T47D (cell line): ENCODE data around the gene SLCO1B1.
"Not testable (repeated sequence)": the region's sequence is repeated elsewhere in the genome, so short reads cannot be mapped to it uniquely, and the experiment has no call there.

Source experiments
- DNase-seq, 2 experiments: peaks; one replicate each; pipeline versions ENCODE4 v3.0.0 to v3.0.0-alpha.2; 2011 to 2012; ENCODE audit warnings: low read depth in 1 of 2, low spot score in 1 of 2
- JUND ChIP-seq: IDR thresholded peaks from 2 replicates; pipeline ENCODE4 v1.6.1; 2012; ENCODE audit warnings: low read depth
- in situ Hi-C: cut with HindIII; loops from 2 replicates; pipeline ENCODE4 v1.10.0; 2016; ENCODE audit warnings: low sequenced_read_pairs, low pct_unique_long_range_greater_than_20kb

The SLCO1B1 gene, protein sequence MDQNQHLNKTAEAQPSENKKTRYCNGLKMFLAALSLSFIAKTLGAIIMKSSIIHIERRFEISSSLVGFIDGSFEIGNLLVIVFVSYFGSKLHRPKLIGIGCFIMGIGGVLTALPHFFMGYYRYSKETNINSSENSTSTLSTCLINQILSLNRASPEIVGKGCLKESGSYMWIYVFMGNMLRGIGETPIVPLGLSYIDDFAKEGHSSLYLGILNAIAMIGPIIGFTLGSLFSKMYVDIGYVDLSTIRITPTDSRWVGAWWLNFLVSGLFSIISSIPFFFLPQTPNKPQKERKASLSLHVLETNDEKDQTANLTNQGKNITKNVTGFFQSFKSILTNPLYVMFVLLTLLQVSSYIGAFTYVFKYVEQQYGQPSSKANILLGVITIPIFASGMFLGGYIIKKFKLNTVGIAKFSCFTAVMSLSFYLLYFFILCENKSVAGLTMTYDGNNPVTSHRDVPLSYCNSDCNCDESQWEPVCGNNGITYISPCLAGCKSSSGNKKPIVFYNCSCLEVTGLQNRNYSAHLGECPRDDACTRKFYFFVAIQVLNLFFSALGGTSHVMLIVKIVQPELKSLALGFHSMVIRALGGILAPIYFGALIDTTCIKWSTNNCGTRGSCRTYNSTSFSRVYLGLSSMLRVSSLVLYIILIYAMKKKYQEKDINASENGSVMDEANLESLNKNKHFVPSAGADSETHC

DNA sequence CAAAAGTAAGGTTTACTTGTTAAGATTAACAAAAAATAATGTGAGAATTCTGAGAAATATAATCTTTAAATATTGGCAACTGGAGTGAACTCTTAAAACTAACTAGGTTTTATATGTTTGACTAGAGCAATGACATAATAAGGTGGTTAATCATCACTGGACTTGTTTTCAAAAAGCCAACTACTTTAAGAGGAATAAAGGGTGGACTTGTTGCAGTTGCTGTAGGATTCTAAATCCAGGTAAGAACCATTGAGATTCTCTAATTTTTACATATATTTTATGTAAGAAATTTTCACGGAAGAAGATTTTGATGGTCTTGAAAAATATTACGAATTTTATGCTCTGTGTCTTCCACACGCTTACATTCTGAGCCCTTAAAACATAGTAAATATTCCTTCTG, at the start of gene SLCO1B1:
SLCO1B1 (plus strand) TSS at position 197 of the 400 bp plus-strand sequence. CDS start 10,381 bp downstream, outside the sequence.
- in situ Hi-C loops = no loop called here
- TF ChIP-seq JUND = no peak
- no peak for DNase-seq

DNA sequence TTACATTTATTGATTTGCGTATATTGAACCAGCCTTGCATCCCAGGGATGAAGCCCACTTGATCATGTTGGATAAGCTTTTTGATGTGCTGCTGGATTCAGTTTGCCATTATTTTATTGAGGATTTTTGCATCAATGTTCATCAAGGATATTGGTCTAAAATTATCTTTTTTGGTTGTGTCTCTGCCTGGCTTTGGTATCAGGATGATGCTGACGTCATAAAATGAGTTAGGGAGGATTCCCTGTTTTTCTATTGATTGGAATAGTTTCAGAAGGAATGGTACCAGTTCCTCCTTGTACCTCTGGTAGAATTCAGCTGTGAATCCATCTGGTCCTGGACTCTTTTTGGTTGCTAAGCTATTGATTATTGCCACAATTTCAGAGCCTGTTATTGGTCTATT, 46.2 kb upstream of the SLCO1B1 start:
- in situ Hi-C loops = not testable (repeated sequence)

DNA sequence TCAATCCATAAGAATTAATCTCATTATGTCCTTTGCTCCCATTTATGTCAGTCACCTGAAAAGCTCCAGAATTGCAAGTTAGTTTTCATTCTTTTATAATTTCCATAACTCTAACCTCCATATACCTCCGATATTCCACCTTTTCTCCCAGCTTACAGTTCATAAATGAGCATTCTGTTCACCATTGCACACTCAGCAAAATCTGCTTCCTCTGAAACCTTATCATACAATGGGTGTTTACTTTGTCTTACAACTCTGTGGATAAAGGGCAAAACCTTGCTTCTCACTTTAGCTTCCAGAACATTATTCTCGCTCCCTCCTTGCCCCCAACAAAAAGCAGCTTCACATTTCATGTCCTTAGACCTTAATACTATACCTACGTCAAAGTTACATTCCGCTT, 19.3 kb upstream of the SLCO1B1 start:
- no peak for DNase-seq
- in situ Hi-C loops = no loop called here
- TF ChIP-seq JUND = no peak

More for the DNA sequence above, 46.2 kb upstream of the SLCO1B1 start:
- DNase-seq = not testable (repeated sequence)

DNA sequence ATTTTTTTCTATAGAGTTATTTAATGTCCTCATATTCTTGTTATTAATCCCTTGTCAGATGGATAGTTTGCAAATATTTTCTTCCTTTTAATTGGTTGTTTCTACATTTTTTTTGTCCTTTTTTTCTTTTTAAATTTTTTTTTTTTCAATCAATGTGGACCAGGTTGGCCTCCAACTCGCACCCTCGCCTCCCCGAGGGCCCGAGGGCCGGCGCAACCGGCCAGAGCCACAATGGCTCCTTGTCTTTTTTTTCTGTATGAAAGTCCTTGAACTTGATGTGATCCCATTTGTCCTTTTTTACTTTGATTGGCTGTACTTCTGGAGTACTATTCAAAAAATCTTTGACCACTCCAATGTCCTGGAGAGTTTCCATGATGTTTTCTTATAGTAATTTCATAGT, 17.7 kb upstream of the SLCO1B1 start:
- DNase-seq = no peak
- in situ Hi-C loops = no loop called here
- TF ChIP-seq JUND = no peak

DNA sequence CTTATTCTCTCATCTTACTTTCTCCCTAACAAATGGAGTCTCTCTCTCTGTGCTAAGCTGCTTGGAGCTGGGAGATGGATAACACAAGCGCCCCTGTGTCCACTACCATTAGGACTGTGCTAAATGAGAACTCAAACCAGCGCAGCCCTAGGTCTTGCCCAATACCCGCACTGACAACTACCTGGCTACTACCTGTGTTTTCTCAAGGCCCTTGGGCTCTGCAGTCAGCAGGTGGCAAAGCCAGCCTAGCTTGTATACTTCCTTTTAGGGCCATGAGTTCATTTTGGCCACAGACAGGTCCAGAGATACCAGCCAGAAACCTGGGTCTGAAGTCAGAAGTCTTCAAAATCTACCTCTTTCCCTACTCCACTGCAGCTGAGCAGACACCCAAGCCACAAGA, 13.0 kb upstream of the SLCO1B1 start:
- in situ Hi-C loops = no loop called here
- no peak for TF ChIP-seq JUND
- no peak for DNase-seq

DNA sequence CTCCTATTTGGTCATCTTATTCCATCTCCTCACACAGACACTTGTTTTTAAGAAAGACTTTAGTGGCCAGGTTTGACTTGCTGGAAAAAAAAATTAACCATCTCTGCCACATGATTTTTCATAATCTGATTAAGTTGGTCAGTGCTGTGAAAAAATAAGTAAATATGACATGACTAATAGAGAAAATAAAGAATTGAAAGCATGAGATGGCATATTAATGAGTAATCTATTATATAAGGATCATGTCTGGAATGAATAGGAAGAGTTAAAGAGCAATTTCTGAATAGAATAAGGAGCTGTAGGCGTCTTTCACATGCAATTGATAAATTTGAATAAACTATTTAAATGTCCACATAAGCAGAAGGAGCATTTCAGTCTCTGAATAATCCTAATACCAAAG, 12.2 kb upstream of the SLCO1B1 start:
- DNase-seq = no peak
- in situ Hi-C loops = no loop called here

DNA sequence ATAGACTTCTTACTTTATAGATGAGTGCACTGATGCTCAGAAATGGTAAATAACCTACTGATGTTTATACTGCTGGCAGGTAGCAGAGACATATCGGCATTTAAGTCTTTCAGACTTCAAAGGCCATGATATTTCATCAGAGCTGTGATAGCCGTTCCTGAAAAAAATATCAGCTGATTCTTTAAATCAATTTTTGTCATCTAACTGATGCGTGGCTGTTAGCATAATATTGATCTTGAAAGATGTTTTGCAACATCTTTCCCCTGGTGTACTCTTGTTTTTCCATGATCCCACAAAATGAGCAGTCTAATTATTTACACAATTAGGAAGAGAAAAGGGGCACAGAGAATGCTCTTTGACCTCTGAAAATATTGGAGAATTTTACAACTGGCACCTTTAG, 1.6 kb upstream of the SLCO1B1 start:
- in situ Hi-C loops = no loop called here
- TF ChIP-seq JUND = no peak

More for the DNA sequence above, 12.2 kb upstream of the SLCO1B1 start:
- TF ChIP-seq JUND = no peak

DNA sequence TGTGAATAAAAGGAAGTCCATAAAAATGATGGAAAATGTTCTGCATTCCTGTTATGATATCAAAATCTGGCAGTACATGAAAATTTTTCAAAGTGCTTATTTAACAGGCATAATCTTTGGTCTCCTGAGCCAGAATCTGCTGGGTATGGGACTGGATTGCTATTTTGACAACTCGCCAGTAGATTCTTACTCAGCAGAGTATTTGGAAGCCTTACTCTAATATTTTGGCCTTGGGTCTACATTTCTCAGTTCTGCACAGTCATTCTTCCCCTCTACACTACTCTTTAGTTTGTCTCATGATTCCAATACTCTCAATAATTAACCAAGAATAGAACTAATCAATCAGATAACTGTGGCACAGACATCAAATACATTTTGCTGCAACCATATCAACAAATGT, 1.1 kb upstream of the SLCO1B1 start:
- DNase-seq = no peak
- in situ Hi-C loops = no loop called here
- TF ChIP-seq JUND = no peak

More for the DNA sequence above, 1.6 kb upstream of the SLCO1B1 start:
- no peak for DNase-seq

DNA sequence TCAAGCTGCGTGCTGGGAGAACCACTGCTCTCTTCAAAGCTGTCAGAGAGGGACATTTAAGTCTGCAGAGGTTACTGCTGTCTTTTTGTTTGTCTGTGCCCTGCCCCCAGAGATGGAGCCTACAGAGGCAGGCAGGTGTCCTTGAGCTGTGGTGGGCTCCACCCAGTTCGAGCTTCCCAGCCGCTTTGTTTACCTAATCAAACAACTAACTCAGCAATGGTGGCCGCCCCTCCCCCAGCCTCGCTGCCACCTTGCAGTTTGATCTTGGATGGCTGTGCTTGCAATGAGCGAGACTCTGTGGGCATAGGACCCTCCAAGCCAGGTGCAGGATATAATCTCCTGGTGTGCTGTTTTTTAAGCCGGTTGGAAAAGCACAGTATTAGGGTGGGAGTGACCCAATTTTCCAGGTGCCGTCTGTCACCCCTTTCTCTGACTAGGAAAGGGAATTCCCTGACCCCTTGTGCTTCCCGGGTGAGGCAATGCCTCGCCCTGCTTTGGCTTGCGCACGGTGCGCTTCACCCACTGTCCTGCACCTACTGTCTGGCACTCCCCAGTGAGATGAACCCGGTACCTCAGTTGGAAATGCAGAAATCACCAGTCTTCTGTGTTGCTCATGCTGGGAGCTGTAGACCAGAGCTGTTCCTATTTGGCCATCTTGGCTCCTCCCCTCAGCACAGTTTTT, 6.5 kb downstream of the SLCO1B1 start:
- DNase-seq, in situ Hi-C loops: not testable (repeated sequence)

DNA sequence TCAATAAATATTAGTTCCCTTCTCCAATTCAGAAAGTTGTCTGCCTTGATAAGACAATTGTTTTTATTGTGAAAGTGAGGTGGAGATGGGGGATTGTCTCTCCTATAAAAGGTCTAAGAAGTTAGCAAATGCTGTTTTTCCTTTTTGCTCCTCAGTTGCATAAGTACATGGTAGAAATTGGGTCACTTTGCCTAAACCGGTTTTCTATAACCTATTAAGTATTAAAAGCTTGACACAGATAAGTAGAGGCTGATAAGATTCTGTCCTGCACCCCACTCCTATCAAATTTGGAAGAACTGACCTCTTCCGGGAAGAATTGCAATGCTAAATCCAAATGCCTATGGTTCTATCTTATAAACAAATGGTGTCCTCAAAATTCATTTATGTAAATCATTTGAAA, 7.0 kb downstream of the SLCO1B1 start:
- DNase-seq = no peak
- in situ Hi-C loops = no loop called here
- no peak for TF ChIP-seq JUND

DNA sequence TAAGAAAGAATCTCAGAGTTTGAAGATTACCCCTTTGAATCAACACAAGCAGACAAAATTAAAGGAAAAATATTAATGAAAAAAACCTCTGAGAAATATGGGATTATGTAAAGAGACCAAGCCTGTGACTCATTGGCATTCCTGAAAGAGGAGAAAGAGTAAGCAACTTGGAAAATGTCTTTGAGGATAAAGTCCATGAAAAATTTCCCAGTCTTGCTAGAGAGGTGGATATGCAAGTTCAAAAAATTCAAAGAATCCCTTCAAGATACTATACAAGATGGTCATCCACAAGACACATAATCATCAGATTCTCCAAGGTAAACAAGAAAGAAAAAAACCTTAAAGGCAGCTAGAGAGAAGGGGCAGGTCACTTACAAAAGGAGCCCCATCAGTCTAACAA, 13.3 kb downstream of the SLCO1B1 start:
- DNase-seq = no peak
- in situ Hi-C loops = no loop called here
- TF ChIP-seq JUND = no peak

DNA sequence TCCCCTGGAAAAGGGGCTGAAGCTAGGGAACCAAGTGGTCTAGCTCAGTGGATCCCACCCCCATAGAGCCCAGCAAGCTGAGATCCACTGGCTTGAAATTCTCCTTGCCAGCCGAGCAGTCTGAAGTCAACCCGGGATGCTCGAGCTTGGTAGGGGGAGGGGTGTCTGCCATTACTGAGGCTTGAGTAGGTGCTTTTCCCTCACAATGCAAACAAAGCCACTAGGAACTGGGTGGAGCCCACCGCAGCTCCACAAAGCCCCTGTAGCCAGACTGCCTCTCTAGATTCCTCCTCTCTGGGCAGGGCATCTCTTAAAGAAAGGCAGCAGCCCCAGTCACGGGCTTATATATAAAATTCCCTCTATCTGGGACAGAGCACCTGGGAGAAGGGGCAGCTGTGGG, 18.9 kb downstream of the SLCO1B1 start:
- DNase-seq, in situ Hi-C loops: not testable (repeated sequence)

DNA sequence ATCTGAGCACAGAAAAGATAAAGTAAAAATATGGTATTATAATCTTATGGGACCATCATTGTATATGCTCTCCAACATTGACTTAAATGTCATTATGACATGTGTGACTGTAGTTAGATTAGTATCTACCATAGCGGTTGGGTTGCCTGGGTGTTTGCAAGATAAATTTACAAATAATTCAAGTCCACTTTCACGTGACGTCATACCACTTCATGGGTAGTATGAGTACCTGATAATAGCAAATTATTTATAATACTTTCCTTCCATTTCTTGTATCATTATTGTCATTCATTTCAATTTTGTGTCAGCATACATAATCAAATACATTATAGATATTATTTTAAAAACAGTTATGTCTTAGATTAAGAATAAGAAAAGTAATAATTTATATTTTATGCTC, 20.2 kb downstream of the SLCO1B1 start:
- TF ChIP-seq JUND = no peak
- in situ Hi-C loops = no loop called here
- no peak for DNase-seq
